GM18519 (cell line): ENCODE results near the gene CCDC3.
"Not testable (repeated sequence)": the region's sequence is repeated elsewhere in the genome, so short reads cannot be mapped to it uniquely, and the experiment has no call there.

Experiments
- ATAC-seq: cut with Tn5 transposase; IDR thresholded peaks from one replicate; pipeline ENCODE4 v1.9.1; 2021; ENCODE audit warnings: mild to moderate bottlenecking, moderate library complexity; ENCODE audit not compliant: unreplicated experiment, low FRiP score

The CCDC3 gene

GRCh38 chr10:12897278-12897677 is 104.2 kb downstream of the CCDC3 start:
- ATAC-seq = no peak

- ATAC-seq = no peak
Observed at GRCh38 chr10:12896251-12896650, 105.3 kb downstream of the CCDC3 start.

DNA sequence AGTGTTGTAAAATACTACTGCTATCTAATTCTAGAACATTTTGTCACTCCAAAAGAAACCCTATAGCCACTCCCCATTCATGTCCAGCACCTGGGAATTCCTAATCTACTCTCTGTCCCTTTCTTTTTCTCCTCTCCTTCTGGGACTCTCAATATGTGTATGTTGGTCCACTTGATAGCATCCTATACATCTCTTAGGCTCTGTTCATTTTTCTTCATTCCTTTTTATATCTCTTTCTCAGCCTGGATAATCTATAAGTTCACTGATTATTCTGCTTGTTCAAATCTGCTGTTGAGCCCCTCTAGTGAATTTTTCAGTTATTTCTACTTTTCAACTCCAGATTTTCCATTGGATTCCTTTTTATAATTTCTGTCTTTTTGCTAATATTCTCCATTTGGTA is 108.6 kb downstream of the CCDC3 start:
- ATAC-seq = no peak

DNA sequence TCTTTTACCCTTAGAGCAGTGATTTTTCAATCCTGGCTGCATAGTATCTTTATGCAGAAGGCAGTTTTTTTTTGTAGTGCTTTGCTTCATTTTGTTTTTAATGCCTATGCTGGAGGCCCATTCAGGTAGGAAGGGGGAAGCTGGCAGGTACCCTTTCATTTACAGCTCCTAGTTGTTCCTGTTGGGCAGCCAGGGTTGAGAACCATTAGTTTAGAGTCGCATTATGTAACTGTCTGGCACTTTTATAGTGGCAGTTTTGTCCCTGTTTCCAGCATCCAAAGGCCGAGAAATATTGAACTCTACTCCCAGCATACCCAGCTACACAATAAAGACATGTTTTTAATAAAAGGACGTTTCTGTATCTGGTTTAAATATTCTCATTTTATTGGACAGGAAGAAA is 110.6 kb downstream of the CCDC3 start:
- no peak for ATAC-seq

DNA sequence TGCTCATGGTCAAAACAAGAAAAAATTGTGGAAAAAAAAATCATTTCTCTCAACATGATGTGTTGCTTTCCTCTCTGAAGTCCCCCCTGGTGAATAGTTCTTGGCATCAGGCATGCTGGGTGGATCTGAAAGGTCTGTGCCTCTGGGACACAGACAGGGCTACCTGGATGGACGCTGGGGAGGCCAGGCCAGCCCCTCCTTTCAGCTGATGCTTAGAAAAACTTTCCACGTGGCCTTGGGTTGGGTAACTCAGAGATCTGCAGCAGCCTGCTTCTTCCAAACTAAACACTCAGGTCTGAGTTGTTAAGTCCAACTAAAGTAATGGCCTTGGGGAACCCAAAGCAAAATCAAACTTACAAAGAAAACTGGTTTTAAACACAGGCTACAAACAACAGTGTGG is 113.0 kb downstream of the CCDC3 start:
- ATAC-seq = no peak

DNA sequence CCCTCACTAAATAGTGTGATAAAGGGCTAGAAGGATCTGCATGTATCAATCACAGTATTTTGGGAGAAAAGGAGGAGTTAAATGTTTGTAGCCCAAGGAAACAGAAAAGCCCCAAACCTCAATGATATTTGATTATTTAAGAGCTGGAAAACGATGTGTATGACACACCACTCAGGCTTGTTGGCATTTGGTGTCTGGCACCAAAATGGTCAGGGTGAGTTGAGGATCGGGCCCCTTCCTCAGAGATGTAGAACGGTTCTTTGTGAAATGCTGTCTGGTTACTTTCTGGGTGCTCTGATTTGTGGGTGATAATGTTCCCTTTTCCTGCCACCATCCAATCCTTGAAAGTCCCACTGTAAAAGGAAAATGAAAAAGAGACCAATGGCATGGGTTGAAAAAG is 113.7 kb downstream of the CCDC3 start:
- no peak for ATAC-seq

- no peak for ATAC-seq
Observed at GRCh38 chr10:12884851-12885250, 116.7 kb downstream of the CCDC3 start.

- ATAC-seq = no peak
Observed at GRCh38 chr10:12880423-12880822, 121.1 kb downstream of the CCDC3 start.

GRCh38 chr10:12877150-12877549 is 124.4 kb downstream of the CCDC3 start:
- no peak for ATAC-seq

GRCh38 chr10:12876266-12876665 is 125.2 kb downstream of the CCDC3 start:
- no peak for ATAC-seq

DNA sequence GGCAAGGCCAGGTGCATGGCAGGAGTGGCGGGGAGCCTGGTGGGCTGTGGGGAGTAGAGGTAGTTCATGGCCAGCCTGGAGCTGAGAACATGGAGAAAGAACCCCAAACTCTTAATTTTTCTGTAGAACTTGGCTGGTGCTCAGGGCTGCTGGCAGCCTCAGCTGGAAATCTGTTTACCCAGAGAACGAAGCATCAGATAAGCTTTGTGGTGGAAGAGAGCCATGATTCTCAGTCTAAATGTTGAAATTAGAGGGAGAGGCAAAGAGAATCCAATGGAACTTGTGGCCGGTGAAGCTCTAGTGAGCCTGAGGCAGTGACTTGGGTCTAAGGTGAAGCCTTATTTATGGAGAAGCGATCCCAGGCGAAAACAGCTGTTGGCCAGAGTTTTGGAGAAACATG is 126.4 kb downstream of the CCDC3 start:
- ATAC-seq = no peak

DNA sequence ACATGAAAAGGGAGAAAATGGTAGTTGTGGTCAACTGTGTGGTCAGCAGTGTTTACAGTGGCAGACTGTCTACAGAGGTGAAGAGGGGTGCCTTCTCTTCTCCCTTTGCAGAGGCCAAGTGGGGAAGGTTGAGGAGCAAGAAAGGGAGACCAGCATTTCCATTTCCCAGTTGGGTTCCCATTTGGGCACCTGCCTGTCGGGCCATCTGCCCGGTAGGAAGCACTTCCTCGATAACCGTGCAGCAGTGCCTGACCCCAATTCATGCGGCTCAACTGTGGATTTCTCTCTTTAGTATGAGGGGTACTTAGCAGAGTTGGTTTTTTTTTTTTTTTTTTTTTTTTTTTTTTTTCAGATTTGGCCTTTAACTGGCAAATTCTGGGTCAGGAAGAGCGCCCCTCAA is 127.0 kb downstream of the CCDC3 start:
- ATAC-seq = no peak

DNA sequence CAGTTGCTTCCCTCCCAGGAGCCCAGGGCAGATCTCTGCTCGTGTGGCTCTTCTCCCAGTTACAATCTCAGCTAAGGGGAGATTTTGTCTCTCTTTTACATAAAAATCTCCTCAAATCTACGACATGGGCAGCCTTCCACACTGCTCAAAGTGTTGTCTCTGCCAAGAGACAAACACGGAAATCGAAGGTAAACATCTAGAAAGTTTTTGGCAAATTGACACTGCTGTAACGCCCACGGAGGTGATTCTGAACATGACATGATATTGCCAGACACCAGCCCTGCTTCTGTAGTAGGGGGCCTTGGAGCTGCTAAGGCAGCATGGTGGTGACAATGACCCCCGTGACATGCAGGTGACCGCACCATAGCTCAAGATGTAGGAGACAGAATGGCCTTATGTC is 128.3 kb downstream of the CCDC3 start:
- no peak for ATAC-seq

GRCh38 chr10:12872577-12872976 is 128.9 kb downstream of the CCDC3 start:
- no peak for ATAC-seq

GRCh38 chr10:12869427-12869826 is 132.1 kb downstream of the CCDC3 start:
- ATAC-seq = no peak

- no peak for ATAC-seq
Observed at GRCh38 chr10:12868229-12868628, 133.3 kb downstream of the CCDC3 start.

DNA sequence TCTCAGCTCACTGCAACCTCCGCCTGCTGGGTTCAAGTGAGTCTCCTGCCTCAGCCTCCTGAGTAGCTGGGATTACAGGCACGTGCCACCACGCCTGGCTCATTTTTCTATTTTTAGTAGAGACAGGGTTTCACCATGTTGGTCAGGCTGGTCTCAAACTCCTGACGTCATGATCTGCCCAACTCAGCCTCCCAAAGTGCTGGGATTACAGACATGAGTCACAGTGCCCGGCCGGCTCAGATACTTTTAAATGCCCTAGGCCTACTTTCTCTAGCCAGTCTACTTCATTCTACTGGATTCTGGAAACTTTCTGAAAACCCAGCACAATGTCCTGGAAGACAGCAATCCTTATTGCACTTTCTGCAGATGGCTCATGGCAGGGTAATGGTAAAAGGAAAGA is 136.0 kb downstream of the CCDC3 start:
- not testable (repeated sequence) for ATAC-seq

- ATAC-seq = no peak
Observed at GRCh38 chr10:12862459-12862858, 139.1 kb downstream of the CCDC3 start.

GRCh38 chr10:12854988-12855387 is 146.5 kb downstream of the CCDC3 start:
- no peak for ATAC-seq

DNA sequence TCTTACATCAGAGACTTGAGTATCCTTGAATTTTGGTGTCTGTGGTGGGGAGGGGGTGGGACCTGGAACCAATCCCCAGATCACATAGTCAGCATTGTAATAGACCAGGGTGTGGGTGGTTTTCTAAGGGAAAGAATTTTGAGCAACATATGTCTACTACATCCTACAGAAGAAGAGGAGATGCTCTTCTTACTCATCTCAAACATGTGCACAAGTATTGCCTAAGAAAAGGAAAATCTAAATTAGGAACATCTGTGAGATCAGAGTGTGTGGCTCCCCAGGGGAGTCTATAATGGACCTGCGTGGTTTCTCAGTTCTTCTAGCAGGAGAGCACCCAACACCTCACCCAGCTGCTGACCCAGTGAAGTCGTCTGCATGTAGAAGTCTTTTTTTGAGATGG is 148.8 kb downstream of the CCDC3 start:
- ATAC-seq = no peak

DNA sequence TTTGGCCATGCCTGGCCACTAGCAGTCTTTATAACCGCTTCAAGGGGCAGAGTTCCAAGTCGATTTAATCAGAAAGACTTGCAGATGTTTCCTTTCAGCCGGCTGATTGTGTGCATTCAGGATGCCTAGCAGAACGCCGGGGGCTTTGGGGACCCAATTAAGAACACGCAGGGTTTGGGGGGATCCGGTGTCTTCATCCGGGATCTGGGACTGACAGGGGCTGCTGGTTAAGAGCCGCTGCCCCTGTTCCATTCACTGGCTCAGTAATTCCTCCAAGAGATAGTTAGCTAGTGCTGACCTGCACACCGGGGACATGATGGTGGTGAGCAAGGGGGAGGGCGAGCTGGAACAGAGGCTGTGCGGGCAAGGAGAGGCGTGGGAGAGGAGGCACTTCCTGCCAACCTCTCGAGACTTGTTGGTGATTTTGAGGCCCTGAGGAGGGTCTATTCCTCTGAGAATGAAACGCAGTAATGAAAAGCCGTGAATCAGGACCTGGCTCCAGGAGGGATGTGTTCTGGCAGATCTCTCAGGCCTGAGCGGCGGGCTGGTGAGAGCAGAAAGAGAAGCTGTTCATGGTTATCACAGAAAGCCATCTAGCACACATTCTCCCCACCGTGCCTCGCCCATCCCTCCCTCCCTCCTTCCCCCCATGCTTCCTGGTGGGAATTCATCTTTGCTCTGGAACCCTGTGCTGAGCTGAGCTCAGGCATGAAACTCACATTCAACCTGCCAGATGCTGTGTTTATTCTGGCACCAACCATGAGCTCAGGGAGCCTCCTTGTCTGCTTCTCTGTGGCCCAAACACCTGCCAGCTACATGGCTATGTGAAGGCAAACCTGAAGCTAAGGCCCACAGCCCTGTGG is 152.0 kb downstream of the CCDC3 start:
- no peak for ATAC-seq

DNA sequence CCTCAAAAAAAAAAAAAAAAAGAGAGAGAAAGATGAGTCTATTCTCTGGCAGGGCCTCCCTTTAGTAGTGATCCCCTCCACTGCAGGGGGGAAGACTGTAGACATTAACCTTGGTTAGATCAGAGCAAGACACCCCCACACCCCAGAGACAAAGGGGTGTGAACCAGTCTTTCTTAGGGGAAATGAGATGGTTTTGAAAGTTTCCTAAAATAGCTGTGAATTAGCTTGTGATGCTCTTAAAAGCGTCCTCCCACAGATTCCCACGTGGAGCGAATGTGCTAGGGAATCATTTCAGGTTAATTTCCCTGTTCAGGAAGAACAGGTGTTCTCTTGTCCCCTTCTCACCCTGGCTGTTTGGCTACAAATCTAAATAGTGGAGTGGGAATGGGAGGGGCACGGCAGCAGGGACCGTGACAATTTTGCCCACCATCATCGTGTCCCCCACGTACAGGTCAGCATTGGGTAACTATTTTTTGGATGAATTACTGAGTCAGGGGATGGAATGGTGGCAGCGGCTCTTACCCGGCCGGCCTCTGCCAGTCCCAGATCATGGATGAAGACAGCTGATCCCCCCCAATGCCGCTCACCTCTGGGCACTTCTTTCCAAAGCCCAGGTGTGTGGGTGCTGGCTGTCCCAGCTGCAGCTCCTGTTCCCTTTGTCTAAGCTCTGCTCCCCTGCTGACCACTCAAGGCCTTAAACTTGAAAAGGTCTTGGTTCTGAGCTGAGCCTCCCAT is 152.9 kb downstream of the CCDC3 start:
- no peak for ATAC-seq
